GM19395 (cell line): ENCODE data around the gene C14orf119.
A peak's percentile ranks its signal among the peaks of the same experiment; 100 is the strongest.

ENCODE experiments used
- ATAC-seq: cut with Tn5 transposase; IDR thresholded peaks from one replicate; pipeline ENCODE4 v1.9.1; 2021; ENCODE audit warnings: mild to moderate bottlenecking, moderate library complexity; ENCODE audit not compliant: unreplicated experiment

C14orf119 gene

DNA sequence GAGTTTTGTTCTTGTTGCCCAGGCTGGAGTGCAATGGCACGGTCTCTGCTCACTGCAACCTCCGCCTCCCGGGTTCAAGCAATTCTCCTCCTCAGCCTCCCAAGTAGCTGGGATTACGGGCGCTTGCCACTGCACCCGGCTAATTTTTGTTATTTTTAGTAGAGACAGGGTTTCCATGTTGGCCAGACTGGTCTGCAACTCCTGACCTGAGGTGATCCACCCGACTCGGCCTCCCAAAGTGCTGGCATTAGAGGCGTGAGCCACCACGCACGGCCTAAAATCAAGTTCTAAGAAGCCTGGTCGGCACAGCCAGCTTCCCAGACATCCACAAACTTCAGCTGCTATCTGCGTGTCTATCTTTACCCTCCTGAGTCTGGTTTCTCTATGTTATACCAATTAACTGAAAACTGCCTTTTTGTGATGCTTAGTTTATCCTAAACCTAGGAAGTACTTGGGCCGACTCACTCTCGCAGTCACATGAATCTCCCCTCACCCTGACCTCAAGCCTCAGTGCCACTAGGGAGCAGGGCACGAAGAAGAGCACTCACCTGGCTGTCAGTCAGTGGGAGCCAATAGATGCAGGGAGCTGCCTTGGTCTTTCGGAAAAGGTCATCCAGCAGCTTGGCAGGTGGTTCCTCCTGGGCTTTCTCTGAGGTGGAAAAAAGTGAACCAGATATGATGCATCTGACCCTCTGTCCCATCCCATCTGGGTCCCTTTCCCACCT lies 34.6 kb upstream of the C14orf119 start:
- ATAC-seq: no peak

DNA sequence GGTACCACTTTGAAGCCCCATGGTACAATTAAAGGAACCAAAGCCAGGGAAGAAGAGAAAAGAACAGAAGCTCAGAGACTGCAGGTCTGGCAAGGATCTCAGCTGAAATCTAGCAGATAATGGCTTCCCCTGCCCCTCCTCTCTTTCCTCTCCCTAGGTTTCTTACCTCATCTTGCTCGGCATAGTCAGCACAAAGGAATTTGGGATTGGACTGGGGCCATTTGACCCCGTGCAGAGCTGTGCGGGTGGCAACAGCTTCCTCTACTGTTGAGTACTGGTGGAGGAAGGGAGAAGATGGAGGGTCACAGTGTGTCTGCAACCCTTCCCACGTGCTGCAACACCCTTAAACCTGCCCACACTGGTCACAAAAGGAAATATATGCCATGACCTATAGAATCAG lies 33.3 kb upstream of the C14orf119 start:
- ATAC-seq: no peak

- ATAC-seq: no peak
Observed at GRCh38 chr14:23063601-23064000, 31.7 kb upstream of the C14orf119 start.

DNA sequence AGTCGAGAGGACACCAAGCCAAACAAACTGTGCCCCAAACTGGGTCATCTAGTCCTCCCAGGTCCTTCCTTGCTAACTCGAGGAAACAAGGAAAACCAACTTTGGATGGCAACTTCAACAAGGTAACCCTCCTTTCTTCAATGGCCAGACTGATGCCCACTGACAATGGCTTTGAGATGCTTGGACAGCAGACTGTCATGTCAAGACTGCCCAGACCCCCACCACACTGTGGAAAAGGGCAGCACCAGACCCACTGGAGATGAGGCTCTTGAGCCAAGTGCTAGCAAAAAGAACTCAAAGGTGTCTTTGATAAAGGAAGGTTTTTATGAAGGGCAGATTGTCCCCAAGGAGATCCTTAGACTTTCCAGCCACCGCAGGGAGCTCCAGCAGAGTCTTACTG lies 28.9 kb upstream of the C14orf119 start:
- no peak for ATAC-seq

- no peak for ATAC-seq
Observed at GRCh38 chr14:23066855-23067744, 28.2 kb upstream of the C14orf119 start.

DNA sequence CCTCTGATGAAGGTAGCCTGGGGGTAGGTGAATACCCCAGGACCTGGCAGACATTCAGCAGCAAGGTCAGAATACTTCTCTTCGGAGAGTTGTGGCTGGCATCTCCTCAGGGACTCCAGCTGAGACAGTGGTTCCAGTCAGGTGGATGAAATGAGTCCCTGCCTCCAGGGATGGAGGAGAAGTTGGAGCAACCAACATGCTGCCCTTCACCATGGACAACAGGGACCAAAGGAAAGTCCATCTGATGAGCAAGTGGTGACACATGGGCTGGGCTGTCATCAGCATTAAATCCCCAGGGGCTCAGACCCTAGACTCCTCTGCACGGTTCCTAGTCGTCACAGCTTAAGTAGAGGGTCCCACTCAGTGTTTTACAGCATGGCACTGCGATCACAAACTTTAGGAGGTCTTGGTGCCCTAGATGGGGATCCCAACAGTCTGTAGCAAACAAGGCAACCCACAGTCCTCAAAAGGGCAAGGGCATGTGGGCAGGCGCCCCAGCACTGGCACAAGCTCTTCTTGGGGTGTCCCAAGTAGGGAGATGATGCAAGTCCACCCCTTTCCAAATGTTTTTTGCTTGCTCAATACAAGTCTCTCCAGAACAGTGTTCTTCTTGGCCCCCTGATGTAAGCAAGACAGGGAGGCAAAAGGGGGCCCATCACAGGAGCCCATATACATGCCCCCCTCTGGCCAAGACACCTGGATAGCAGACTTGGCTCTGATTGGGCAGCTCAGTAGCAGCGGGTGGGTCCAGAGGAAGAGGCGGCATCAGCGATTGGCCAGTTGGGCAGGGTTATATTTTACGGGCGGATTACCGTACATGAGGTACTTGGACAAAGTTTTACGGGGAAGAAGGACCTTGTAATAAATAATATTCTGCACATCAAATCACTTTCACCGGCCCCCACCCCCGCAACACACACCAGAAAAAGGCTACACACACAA lies 27.2 kb upstream of the C14orf119 start:
- ATAC-seq: no peak

- no peak for ATAC-seq
Observed at GRCh38 chr14:23068789-23069412, 26.4 kb upstream of the C14orf119 start.

GRCh38 chr14:23069413-23069806 lies 25.9 kb upstream of the C14orf119 start:
- ATAC-seq: no peak

GRCh38 chr14:23070262-23071129 lies 24.8 kb upstream of the C14orf119 start:
- ATAC-seq: no peak

- ATAC-seq: peak; percentile 86
Observed at GRCh38 chr14:23071244-23071920, 23.9 kb upstream of the C14orf119 start.

- no peak for ATAC-seq
Observed at GRCh38 chr14:23071921-23072539, 23.3 kb upstream of the C14orf119 start.

- ATAC-seq: no peak
Observed at GRCh38 chr14:23074906-23075305, 20.4 kb upstream of the C14orf119 start.

- ATAC-seq: no peak
Observed at GRCh38 chr14:23076785-23077408, 18.4 kb upstream of the C14orf119 start.

DNA sequence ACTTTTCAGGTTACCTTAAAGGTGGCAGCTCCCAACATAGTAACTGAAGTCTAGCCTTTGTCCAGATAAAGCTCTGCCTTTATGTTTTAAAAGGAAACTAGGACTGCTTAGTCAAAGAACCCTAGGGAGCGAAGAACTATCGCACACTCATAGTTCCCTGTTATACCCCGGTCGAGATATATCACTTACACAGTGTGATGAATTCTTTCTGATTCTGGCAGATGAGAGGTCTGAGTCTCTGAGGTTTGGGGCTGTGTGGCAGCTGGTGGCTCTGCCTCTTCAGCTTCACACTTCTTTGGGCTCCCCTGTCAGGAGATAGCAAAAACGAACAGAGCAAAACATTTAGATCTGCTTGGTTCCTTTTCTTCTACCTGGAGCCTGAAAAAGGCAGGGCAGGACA lies 17.3 kb upstream of the C14orf119 start:
- ATAC-seq: no peak

DNA sequence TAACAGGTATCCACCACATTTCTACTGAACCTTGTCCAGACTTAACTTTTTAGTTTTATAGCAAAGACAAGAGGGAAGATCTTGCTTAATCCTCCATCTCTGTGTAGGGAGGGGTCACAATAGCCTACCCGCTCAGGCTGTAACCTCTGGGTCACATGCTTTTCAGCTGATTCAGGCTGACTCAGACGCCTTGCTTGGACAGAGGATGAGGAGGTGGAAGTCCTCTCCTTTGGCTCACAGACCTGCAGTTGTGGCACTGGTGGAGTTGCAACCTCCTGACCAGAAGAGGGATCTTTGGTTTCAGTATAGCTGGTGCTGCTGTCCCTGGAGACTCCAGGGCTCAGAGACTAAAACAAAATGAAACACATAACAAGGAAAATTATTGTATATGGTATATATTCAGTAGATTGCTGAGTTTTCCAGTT lies 16.6 kb upstream of the C14orf119 start:
- no peak for ATAC-seq

DNA sequence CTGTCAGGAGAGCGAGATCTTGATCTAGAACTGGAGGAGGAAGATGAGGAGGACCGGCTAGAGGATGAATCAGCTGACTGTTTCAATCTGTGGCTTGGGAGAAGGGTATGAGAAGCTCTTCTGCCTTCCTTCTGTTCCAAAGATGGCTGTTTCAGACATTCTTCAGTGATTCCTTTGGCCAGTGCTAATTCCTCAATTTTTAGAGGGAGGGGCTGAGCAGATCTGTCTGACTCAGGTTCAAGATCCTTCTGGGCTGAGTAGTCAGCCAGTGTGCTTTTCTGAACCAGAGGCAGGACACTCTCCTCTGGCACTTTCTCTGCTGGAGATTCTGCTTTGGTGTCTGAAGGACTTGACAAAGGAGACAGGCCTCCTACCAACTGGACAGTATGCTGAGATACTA lies 15.6 kb upstream of the C14orf119 start:
- ATAC-seq: no peak

DNA sequence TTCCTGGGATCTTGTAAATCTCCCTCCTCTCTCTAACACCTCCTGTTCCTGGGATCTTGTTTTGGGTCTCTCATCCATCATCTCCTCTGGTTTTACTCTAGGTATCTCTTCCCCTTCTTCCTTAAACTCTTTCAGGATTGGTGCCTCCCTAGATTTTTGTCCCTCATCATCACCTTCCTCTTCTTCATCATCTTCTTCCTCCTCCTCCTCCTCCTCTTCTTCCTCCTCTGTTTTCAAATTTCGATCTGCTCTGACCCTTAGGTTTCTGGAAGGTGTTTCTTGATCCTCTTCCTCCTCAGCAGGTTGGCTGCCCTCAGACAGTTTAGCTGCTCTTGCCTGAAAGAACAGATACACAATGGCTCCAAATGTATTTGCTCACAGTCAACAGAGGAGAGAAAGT lies 14.8 kb upstream of the C14orf119 start:
- no peak for ATAC-seq

DNA sequence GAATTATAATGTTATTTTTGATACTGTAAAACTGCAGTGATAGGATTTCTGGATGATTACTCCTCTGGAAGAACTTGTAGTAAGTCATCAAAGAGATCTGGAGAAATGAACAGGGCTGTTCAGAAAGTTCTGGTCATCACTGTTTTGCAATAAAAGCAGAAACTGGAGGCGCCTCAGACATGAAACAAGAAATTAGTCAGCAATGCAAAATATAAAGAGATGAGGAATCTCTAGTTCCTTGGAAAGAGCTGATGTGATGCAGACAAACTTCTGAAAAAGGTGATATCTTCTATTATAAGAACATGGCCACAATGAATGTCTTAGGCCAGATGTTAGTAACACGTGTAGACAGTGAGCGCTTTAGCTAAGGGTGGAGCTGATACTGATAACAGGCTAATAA lies 9.8 kb upstream of the C14orf119 start:
- no peak for ATAC-seq
